Measurements from ENCODE around the gene ADGRG7. TPM values are rescaled to one million over a fixed set of nuclear protein-coding genes. Genes with fewer than 3 reads are reported as not detected.

ADGRG7 gene
- total RNA-seq, 1 donor from 2014 or later = not detected

- Mint-ChIP-seq H3K4me1 (ENCODE audit: low read depth) (no peaks in the 10 kb centered on the region), H3K4me3 (ENCODE audit: unreplicated experiment) (no peak overlapping the region), H3K9me3 (ENCODE audit: low read depth) (no peaks in the 10 kb centered on the region), H3K36me3 (ENCODE audit: low read depth) (peaks cover 3% of the 10 kb centered on the region), H3K27me3 (ENCODE audit: low read depth) (peaks cover 52% of the 10 kb centered on the region), H3K27ac (ENCODE audit: unreplicated experiment) (no peak overlapping the region)
- no peak for DNase-seq (ENCODE audit: low spot score)
- TF ChIP-seq CTCF (IDR thresholded peaks at IDR 0.05) = no peak
These were observed 562 bp downstream of the ADGRG7 start for GRCh38 chr3:100609963-100610362.

- H3K4me3 Mint-ChIP-seq (ENCODE audit: unreplicated experiment) = no peak overlapping the region
- TF ChIP-seq CTCF (IDR thresholded peaks at IDR 0.05) = no peak
- peaks cover 63% of the 10 kb centered on the region for H3K27me3 Mint-ChIP-seq (ENCODE audit: low read depth)
- no peaks in the 10 kb centered on the region for H3K9me3 Mint-ChIP-seq (ENCODE audit: low read depth)
- H3K4me1 Mint-ChIP-seq (ENCODE audit: low read depth) = peaks cover 5% of the 10 kb centered on the region
- H3K27ac Mint-ChIP-seq (ENCODE audit: unreplicated experiment) = no peak overlapping the region
- no peak for DNase-seq (ENCODE audit: low spot score)
- H3K36me3 Mint-ChIP-seq (ENCODE audit: low read depth) = peaks cover 3% of the 10 kb centered on the region
These were observed 1.8 kb downstream of the ADGRG7 start for GRCh38 chr3:100611221-100611620.

GRCh38 chr3:100613721-100614390, 4.5 kb downstream of the ADGRG7 start:
- no peak overlapping the region for H3K27ac Mint-ChIP-seq (ENCODE audit: unreplicated experiment)
- H3K4me1 Mint-ChIP-seq (ENCODE audit: low read depth) = peaks cover 5% of the 10 kb centered on the region
- no peak overlapping the region for H3K4me3 Mint-ChIP-seq (ENCODE audit: unreplicated experiment)
- no peaks in the 10 kb centered on the region for H3K9me3 Mint-ChIP-seq (ENCODE audit: low read depth)
- peaks cover 5% of the 10 kb centered on the region for H3K36me3 Mint-ChIP-seq (ENCODE audit: low read depth)
- no peak for TF ChIP-seq CTCF (IDR thresholded peaks at IDR 0.05)
- H3K27me3 Mint-ChIP-seq (ENCODE audit: low read depth) = peaks cover 56% of the 10 kb centered on the region
- no peak for DNase-seq (ENCODE audit: low spot score)

GRCh38 chr3:100614941-100615340, 5.5 kb downstream of the ADGRG7 start:
- no peak for TF ChIP-seq CTCF (IDR thresholded peaks at IDR 0.05)
- H3K36me3 Mint-ChIP-seq (ENCODE audit: low read depth) = peaks cover 5% of the 10 kb centered on the region
- no peak for DNase-seq (ENCODE audit: low spot score)
- no peaks in the 10 kb centered on the region for H3K9me3 Mint-ChIP-seq (ENCODE audit: low read depth)
- no peak overlapping the region for H3K27ac Mint-ChIP-seq (ENCODE audit: unreplicated experiment)
- peaks cover 49% of the 10 kb centered on the region for H3K27me3 Mint-ChIP-seq (ENCODE audit: low read depth)
- peaks cover 5% of the 10 kb centered on the region for H3K4me1 Mint-ChIP-seq (ENCODE audit: low read depth)
- H3K4me3 Mint-ChIP-seq (ENCODE audit: unreplicated experiment) = no peak overlapping the region

- H3K27me3 Mint-ChIP-seq (ENCODE audit: low read depth) = peaks cover 42% of the 10 kb centered on the region
These were observed 6.3 kb downstream of the ADGRG7 start for GRCh38 chr3:100615684-100616083.

More at GRCh38 chr3:100615684-100616083, 6.3 kb downstream of the ADGRG7 start:
- H3K4me3 Mint-ChIP-seq (ENCODE audit: unreplicated experiment) = no peak overlapping the region
- no peaks in the 10 kb centered on the region for H3K9me3 Mint-ChIP-seq (ENCODE audit: low read depth)
- H3K4me1 Mint-ChIP-seq (ENCODE audit: low read depth) = peaks cover 5% of the 10 kb centered on the region
- no peak for TF ChIP-seq CTCF (IDR thresholded peaks at IDR 0.05)
- no peak overlapping the region for H3K27ac Mint-ChIP-seq (ENCODE audit: unreplicated experiment)
- peaks cover 5% of the 10 kb centered on the region for H3K36me3 Mint-ChIP-seq (ENCODE audit: low read depth)
- no peak for DNase-seq (ENCODE audit: low spot score)

Measured in chondrocyte (in vitro differentiated cells).